Psoas muscle (tissue), 8 donors: ENCODE measurements around the gene MRPL20. TPM values are rescaled to one million over a fixed set of nuclear protein-coding genes. Genes with fewer than 3 reads are reported as not detected.

Experiments
- ATAC-seq, 4 donors: fragments of 200-7000 bp; cut with Tn5 transposase; one replicate each; pipeline ENCODE4 v1.9.1; 2020; ENCODE audit warnings: moderate library complexity in 3 of 4, mild to moderate bottlenecking in 2 of 4
- DNase-seq, 2 donors: peaks; one replicate each; pipeline ENCODE4 v3.0.0-alpha.2; 2020
- H3K27ac ChIP-seq: fragments of 200-600 bp; one replicate; pipeline ENCODE4 v1.8.0; 2022
- H3K27me3 ChIP-seq, 3 donors: fragments of 200-600 bp in 1 of 3; one replicate each; pipeline versions ENCODE4 v1.6.1 to v1.8.0; 2013 to 2022; ENCODE audit warnings: low read length in 2 of 3, mild to moderate bottlenecking in 2 of 3, moderate library complexity in 1 of 3; ENCODE audit not compliant: insufficient read depth in 3 of 3
- H3K36me3 ChIP-seq, 2 donors: fragments of 200-600 bp in 1 of 2; one replicate each; pipeline versions ENCODE4 v1.6.1 to v1.8.0; 2013 to 2022; ENCODE audit warnings: low read depth in 1 of 2, mild to moderate bottlenecking in 1 of 2, moderate library complexity in 1 of 2; ENCODE audit not compliant: insufficient read depth in 1 of 2
- H3K4me1 ChIP-seq: fragments of 200-600 bp; one replicate; pipeline ENCODE4 v1.8.0; 2022
- H3K4me3 ChIP-seq: fragments of 200-600 bp; one replicate; pipeline ENCODE4 v1.8.0; 2022; ENCODE audit warnings: mild to moderate bottlenecking
- H3K9me3 ChIP-seq: fragments of 200-600 bp; one replicate; pipeline ENCODE4 v1.8.0; 2022
- WGBS, 3 donors: extraction: QIAGEN DNeasy Blood & Tissue Kit; methylation state at CpG; one replicate each; pipeline versions ENCODE4 v1.1.6 to v1.1.7; 2013; 5-methylcytosine and 5-hydroxymethylcytosine counted together
- intact Hi-C, 2 donors: fragments of 100-400 bp; cut with DNase I; formaldehyde crosslinking; loops; one replicate each; pipeline versions ENCODE4 v1.11.0 to v1.14.2; 2022
- polyA plus RNA-seq, 3 donors: library from polyadenylated mRNA; stranded (reverse); fragments of 200-250 nt; gene quantifications; one replicate each; pipeline ENCODE4 v1.2.3, GENCODE V29; 2013
- total RNA-seq, 4 donors: library from RNA; stranded (reverse); fragmentation: NEBNext Ultra II Directional in 2 of 4; extraction: Animal tissue kit (Norgen Biotek cat#: 25700) in 2 of 4; gene quantifications; one replicate each; pipeline versions ENCODE4 v1.2.1 to v1.2.4, GENCODE V29; 2021 to 2023
- TF ChIP-seq, protein P1 (sequence below): fragments of 200-600 bp; IDR thresholded peaks from one replicate; pipeline ENCODE4 v1.8.0; 2022; ENCODE audit warnings: antibody characterized with exemption
- donor health status: healthy with polysubstance abuse.
- donor health status: DM: no; HTN: no; CAD: no; lungs with moderate emphysema.
- donor health status: Bipolar disorder and iron deficiency.
- donor health status: healthy.
- donor health status: DM: yes; HTN: yes; CAD: no.
- donor health status: DM: no; HTN: no; CAD: no.
- donor health status: DM: no; HTN: no; CAD: no.
- donor health status: DM: yes; HTN: yes; CAD: no.

The MRPL20 gene
- total and polyA plus RNA-seq, 7 donors, result 114 to 308 (median 159) TPM

DNA sequence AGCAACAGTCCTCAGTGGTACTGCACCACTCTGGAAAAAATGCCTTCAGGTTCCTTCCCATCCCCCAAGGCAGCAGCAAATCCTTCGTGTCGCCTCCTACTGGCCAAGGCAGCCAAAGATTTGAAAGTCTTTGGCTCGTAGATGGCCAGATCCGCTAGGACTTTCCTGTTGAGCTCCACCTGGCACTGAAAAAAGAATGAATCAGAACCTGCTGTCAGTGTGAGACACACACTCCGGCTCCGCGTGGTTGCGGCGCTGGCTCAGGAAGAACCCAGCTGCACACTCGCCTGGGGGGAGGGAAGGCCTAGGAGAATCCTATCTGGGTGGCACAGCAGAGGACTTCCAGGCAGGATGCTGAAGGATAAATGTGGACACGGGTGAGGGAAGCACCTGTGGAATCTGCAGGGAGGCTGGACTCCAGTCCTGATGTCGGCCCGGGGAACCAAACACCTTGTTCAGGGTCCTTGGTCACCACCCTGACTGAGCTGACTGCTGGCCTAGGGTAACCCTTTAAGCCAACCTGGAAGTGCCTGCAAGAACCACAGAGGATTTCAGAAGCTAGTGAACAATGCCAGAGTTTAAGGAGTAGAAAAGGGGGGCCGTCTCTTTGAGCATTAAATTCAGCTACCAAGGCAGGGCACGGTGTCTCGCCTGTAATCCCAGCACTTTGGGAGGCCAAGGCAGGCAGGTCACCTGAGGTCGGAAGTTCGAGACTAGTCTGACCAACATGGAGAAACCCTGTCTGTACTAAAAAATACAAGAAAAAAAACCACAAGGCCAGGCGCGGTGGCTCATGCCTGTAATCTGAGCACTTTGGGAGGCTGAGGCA is 4.8 kb downstream of the MRPL20 start:
- intact Hi-C loops, result loop anchor here in 1 of 2 donors (10.0 kb wide), 1 partner anchor 103 kb away; no protein-coding TSS in a partner anchor
- ATAC-seq, result peak in 1 of 4 donors; percentile 3

DNA sequence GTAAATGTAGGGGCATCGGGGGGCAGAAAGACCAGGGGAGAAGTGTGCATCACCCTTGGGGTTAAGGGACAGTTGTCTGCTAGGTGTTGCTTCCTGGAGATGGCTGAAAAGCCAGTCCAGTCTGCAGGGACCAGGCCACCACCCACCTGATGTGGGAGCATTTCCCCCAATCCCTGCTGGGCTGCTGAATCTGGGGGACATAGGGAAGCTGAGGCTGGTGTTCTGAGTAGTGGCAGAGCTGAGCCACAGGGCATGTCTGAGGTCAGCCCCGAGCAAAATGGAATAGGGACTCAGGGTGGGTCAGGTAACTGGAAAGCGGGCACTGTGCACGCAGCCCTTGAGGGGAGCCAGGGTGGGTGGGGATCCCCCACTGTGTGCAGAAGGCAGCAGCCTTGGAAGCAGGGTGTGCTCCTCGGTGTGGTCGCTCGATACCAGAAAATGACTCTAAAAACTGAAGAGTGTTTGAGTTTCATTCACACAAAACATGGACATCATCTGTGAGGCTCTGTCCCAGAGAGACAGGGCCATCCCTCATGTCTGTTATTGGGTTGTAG is 5.6 kb downstream of the MRPL20 start:
- TF ChIP-seq, protein P1, sequence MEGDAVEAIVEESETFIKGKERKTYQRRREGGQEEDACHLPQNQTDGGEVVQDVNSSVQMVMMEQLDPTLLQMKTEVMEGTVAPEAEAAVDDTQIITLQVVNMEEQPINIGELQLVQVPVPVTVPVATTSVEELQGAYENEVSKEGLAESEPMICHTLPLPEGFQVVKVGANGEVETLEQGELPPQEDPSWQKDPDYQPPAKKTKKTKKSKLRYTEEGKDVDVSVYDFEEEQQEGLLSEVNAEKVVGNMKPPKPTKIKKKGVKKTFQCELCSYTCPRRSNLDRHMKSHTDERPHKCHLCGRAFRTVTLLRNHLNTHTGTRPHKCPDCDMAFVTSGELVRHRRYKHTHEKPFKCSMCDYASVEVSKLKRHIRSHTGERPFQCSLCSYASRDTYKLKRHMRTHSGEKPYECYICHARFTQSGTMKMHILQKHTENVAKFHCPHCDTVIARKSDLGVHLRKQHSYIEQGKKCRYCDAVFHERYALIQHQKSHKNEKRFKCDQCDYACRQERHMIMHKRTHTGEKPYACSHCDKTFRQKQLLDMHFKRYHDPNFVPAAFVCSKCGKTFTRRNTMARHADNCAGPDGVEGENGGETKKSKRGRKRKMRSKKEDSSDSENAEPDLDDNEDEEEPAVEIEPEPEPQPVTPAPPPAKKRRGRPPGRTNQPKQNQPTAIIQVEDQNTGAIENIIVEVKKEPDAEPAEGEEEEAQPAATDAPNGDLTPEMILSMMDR, result no peak
- ATAC-seq (no peak), DNase-seq (no peak)
- intact Hi-C loops, result loop anchor here in 1 of 2 donors (10.0 kb wide), 1 partner anchor 103 kb away; no protein-coding TSS in a partner anchor
- H3K9me3 ChIP-seq, result no peaks in the 10 kb centered on the region
- H3K27me3 ChIP-seq, result no peaks in the 10 kb centered on the region
- 76 to 85% (median 81%) methylated on average over 7 of the region's 7 CpGs for WGBS, 3 donors
- H3K4me1 ChIP-seq, result peaks cover 47% of the 10 kb centered on the region
- H3K27ac ChIP-seq, result peak overlapping the region; percentile 61
- H3K36me3 ChIP-seq, result peaks cover 10 to 73% of the 10 kb centered on the region in 2 donors
- H3K4me3 ChIP-seq, result no peak overlapping the region

More for the DNA sequence above, 4.8 kb downstream of the MRPL20 start:
- H3K4me1 ChIP-seq, result peaks cover 41% of the 10 kb centered on the region
- H3K27me3 ChIP-seq, result no peaks in the 10 kb centered on the region
- peak overlapping the region; percentile 61 for H3K27ac ChIP-seq
- 38 to 58% (median 44%) methylated on average over 20 of the region's 20 CpGs for WGBS, 3 donors
- no peak overlapping the region for H3K4me3 ChIP-seq
- TF ChIP-seq, protein P1, result peak; percentile 36
- DNase-seq, result peak; percentile 34 to 77
- H3K9me3 ChIP-seq, result no peaks in the 10 kb centered on the region
- H3K36me3 ChIP-seq, result peaks cover 10 to 67% of the 10 kb centered on the region in 2 donors

DNA sequence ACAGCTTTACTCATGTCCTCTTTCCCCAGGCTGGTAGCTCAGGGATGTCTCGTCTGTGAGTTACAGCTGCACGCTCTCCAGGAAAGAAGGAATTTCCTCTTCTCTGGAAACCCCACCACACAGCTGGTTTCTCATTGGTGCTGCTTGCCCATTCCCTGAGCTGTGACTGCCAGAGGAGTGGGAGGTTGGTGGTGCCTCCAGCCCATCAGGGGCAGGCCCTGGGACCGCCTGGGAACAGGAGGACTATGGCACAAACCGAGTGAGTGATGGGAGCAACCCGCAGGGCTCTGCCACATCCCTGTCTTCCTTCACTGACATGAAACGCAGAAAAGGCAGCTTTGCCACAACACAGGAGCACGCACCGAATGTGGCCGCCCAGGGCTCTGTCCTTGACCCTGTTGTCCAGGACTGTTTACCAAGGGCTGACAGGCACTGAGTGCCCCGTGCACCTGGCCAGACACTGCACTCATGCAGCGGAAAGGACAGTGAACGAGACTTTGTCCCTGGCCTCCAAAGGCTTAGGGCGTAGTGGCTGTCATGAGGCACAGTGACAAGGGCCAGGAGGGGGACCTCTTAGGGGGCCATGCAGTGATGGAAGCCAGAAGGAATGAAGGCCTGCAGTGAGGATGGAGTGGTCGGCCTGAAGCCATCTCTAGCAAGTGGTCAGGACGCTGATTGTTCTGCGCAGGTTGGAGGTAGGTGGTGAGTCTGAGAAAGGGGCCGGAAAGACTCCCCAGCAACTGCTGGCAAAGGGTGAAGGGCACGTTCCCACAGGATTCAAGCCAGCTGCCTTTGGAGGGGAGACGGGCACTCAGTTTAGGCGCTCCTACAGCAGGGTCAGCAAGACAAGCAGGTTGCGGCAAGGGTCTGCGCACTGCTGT is 6.3 kb downstream of the MRPL20 start:
- intact Hi-C loops, result loop anchor here in 1 of 2 donors (10.0 kb wide), 1 partner anchor 104 kb away; no protein-coding TSS in a partner anchor
- peak overlapping the region; percentile 95 for H3K27ac ChIP-seq
- WGBS, 3 donors, result 63 to 73% (median 66%) methylated on average over 22 of the region's 22 CpGs
- DNase-seq (no peak), ATAC-seq (no peak)
- TF ChIP-seq, protein P1, result no peak
- H3K27me3 ChIP-seq, result no peaks in the 10 kb centered on the region
- peaks cover 10 to 76% of the 10 kb centered on the region in 2 donors for H3K36me3 ChIP-seq
- peak overlapping the region; percentile 97 for H3K4me3 ChIP-seq
- H3K9me3 ChIP-seq, result no peaks in the 10 kb centered on the region
- peaks cover 41% of the 10 kb centered on the region for H3K4me1 ChIP-seq

DNA sequence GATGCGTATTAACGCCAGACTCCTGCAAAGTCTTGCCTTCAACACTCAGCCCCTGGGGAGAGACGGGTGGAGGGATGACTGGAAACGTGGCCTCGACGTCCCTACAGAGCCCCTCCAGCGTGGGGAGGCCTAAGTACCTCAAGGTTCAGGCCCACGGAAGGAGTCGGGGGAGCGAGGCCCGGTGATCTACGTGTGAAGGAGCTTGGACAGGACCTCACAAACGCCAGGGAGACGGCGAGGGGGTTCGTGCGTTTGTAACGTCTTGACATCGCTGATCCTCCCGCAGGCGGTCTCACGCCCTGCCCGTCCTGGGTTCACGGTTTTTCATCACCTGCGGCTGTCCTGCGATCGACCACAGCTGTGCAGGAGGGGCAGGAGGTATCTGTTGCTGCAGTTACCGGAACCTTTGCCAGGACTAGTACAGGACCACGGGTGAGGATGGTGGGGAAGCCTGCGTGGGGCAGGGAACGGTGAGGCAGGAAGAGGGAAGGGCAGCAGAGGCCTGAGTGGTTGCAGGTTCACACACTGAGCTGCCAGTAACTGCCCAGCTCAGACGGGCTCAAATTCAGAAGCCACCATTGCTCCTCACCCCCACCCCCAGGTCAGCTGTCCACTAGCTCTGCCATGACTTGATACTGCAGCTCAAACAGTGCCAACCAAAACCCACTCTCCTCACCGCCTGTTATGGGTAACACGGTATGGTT is 7.1 kb downstream of the MRPL20 start:
- peak overlapping the region; percentile 95 for H3K27ac ChIP-seq
- ATAC-seq, result peak in 3 of 4 donors; percentile 0 to 3 (median 1)
- no peaks in the 10 kb centered on the region for H3K27me3 ChIP-seq
- H3K4me3 ChIP-seq, result peak overlapping the region; percentile 97
- TF ChIP-seq, protein P1, result no peak
- intact Hi-C loops, result loop anchor here in 1 of 2 donors (2.0 to 10.0 kb wide), 2 partner anchors 25 to 105 kb away; partner anchors contain the start of gene AURKAIP1
- no peak for DNase-seq
- no peaks in the 10 kb centered on the region for H3K9me3 ChIP-seq
- H3K36me3 ChIP-seq, result peaks cover 5 to 76% of the 10 kb centered on the region in 2 donors
- WGBS, 3 donors, result 2 to 3% (median 2%) methylated on average over 33 to 34 of the region's 34 CpGs
- H3K4me1 ChIP-seq, result peaks cover 43% of the 10 kb centered on the region
